Smooth muscle cell (in vitro differentiated cells): ENCODE measurements around the gene SUMF1. TPM values are rescaled to one million over a fixed set of nuclear protein-coding genes. Genes with fewer than 3 reads are reported as not detected.

Experiments used
- DNase-seq: peaks from one replicate; lab custom pipeline; 2025; ENCODE audit not compliant: unreplicated experiment; lab: John Stamatoyannopoulos, UW
- H2AFZ ChIP-seq: fragments of 200-600 bp; sonication (generic); 2 replicates; pipeline ENCODE4 v1.6.0; 2016; ENCODE audit warnings: antibody characterized with exemption, low read depth, mild to moderate bottlenecking
- H3F3A ChIP-seq: fragments of 200-600 bp; sonication (generic); 2 replicates; pipeline ENCODE4 v1.6.0; 2017; ENCODE audit warnings: antibody characterized with exemption, low read depth
- H3K27ac ChIP-seq: fragments of 200-600 bp; sonication (generic); 2 replicates; pipeline ENCODE4 v1.5.1; 2016; ENCODE audit warnings: low read depth, mild to moderate bottlenecking
- H3K27me3 ChIP-seq: fragments of 200-600 bp; sonication (generic); 2 replicates; pipeline ENCODE4 v1.6.1; 2016; ENCODE audit warnings: low read depth, mild to moderate bottlenecking
- H3K36me3 ChIP-seq: fragments of 200-600 bp; sonication (generic); 2 replicates; pipeline ENCODE4 v1.5.1; 2016; ENCODE audit warnings: low read depth
- H3K4me1 ChIP-seq: fragments of 200-600 bp; sonication (generic); 2 replicates; pipeline ENCODE4 v1.5.1; 2016; ENCODE audit warnings: low read depth
- H3K4me2 ChIP-seq: fragments of 200-600 bp; sonication (generic); 2 replicates; pipeline ENCODE4 v1.6.0; 2016; ENCODE audit warnings: mild to moderate bottlenecking
- H3K4me3 ChIP-seq: fragments of 200-600 bp; sonication (generic); 2 replicates; pipeline ENCODE4 v1.5.1; 2016; ENCODE audit warnings: mild to moderate bottlenecking
- H3K79me2 ChIP-seq: fragments of 200-600 bp; sonication (generic); 2 replicates; pipeline ENCODE4 v1.6.0; 2016; ENCODE audit warnings: low read depth, mild to moderate bottlenecking
- H3K9ac ChIP-seq: fragments of 200-600 bp; sonication (generic); 2 replicates; pipeline ENCODE4 v1.6.0; 2016; ENCODE audit warnings: low read depth
- H3K9me3 ChIP-seq: fragments of 200-600 bp; sonication (generic); replicated peaks from 2 replicates; pipeline ENCODE4 v1.5.1; 2016; ENCODE audit warnings: low read depth
- H4K20me1 ChIP-seq: fragments of 200-600 bp; sonication (generic); 2 replicates; pipeline ENCODE4 v1.6.0; 2016; ENCODE audit warnings: low read depth
- CTCF ChIP-seq: fragments of 200-600 bp; sonication (generic); IDR thresholded peaks from 2 replicates; pipeline ENCODE4 v1.5.1; 2017; ENCODE audit warnings: borderline replicate concordance, mild to moderate bottlenecking, antibody characterized with exemption; ENCODE audit not compliant: insufficient read depth, poor library complexity, severe bottlenecking
- WGBS: methylation state at CpG from one replicate; pipeline ENCODE4 v1.1.7; 2016; ENCODE audit warnings: low lambda C conversion rate; 5-methylcytosine and 5-hydroxymethylcytosine counted together
- polyA plus RNA-seq: library from polyadenylated mRNA; unstranded; fragments of >200 nt; fragmentation: Nextera tagmentation; extraction: Ambion mirVana; gene quantifications from 2 replicates; pipeline ENCODE4 v1.2.1, GENCODE V29; 2016
- total RNA-seq: library from RNA; depleted of rRNA; stranded (reverse); fragments of >200 nt; gene quantifications from 2 replicates; pipeline ENCODE4 v1.2.3, GENCODE V29; 2014

The SUMF1 gene
- total and polyA plus RNA-seq, 2 experiments from 2014 or later = 28.3 to 29.5 TPM

- Histone ChIP-seq H4K20me1 (no peaks in the 10 kb centered on the region), H3K27ac (no peak overlapping the region), H3K9ac (no peak overlapping the region), H2AFZ (no peak overlapping the region), H3K4me2 (peak overlapping the region; percentile 94), H3F3A (peaks cover 4% of the 10 kb centered on the region), H3K79me2 (no peaks in the 10 kb centered on the region), H3K9me3 (no peaks in the 10 kb centered on the region), H3K4me1 (peaks cover 10% of the 10 kb centered on the region), H3K36me3 (no peaks in the 10 kb centered on the region), H3K4me3 (peak overlapping the region; percentile 88), H3K27me3 (peaks cover 5% of the 10 kb centered on the region)
- WGBS = 33% methylated on average over 5 of the region's 5 CpGs
- no peak for TF ChIP-seq CTCF
- no peak for DNase-seq
These were observed 24.8 kb upstream of the SUMF1 start for GRCh38 chr3:4491855-4492207.

- no peak for TF ChIP-seq CTCF
- H3K9ac ChIP-seq = no peak overlapping the region
- H3K36me3 ChIP-seq = no peaks in the 10 kb centered on the region
- no peaks in the 10 kb centered on the region for H3K4me1 ChIP-seq
- H3K79me2 ChIP-seq = no peaks in the 10 kb centered on the region
- H4K20me1 ChIP-seq = no peaks in the 10 kb centered on the region
- no peak overlapping the region for H3K27ac ChIP-seq
- H2AFZ ChIP-seq = no peak overlapping the region
- WGBS = 91% methylated on average over 3 of the region's 3 CpGs
- peaks cover 22% of the 10 kb centered on the region for H3K27me3 ChIP-seq
- H3K9me3 ChIP-seq = no peaks in the 10 kb centered on the region
- H3F3A ChIP-seq = no peaks in the 10 kb centered on the region
- no peak overlapping the region for H3K4me3 ChIP-seq
- DNase-seq = no peak
- no peak overlapping the region for H3K4me2 ChIP-seq
These were observed 11.2 kb upstream of the SUMF1 start for GRCh38 chr3:4478261-4478660.

- no peak overlapping the region for H3K4me3 ChIP-seq
- H3K4me2 ChIP-seq = no peak overlapping the region
- H3K4me1 ChIP-seq = no peaks in the 10 kb centered on the region
- H3K9ac ChIP-seq = no peak overlapping the region
- TF ChIP-seq CTCF = no peak
- H4K20me1 ChIP-seq = no peaks in the 10 kb centered on the region
- H3K27ac ChIP-seq = no peak overlapping the region
- WGBS = 73% methylated on average over 1 of the region's 1 CpG
- H2AFZ ChIP-seq = no peak overlapping the region
- no peak for DNase-seq
- no peaks in the 10 kb centered on the region for H3K79me2 ChIP-seq
- H3K36me3 ChIP-seq = no peaks in the 10 kb centered on the region
- H3K27me3 ChIP-seq = peaks cover 32% of the 10 kb centered on the region
- H3K9me3 ChIP-seq = no peaks in the 10 kb centered on the region
- no peaks in the 10 kb centered on the region for H3F3A ChIP-seq
These were observed 9.4 kb upstream of the SUMF1 start for GRCh38 chr3:4476496-4476895.

GRCh38 chr3:4475804-4476203, 8.7 kb upstream of the SUMF1 start:
- no peaks in the 10 kb centered on the region for H3K9me3 ChIP-seq
- DNase-seq = no peak
- H3K4me2 ChIP-seq = no peak overlapping the region
- no peaks in the 10 kb centered on the region for H3F3A ChIP-seq
- no peak for TF ChIP-seq CTCF
- H3K4me1 ChIP-seq = no peaks in the 10 kb centered on the region
- no peaks in the 10 kb centered on the region for H3K79me2 ChIP-seq
- no peak overlapping the region for H2AFZ ChIP-seq
- no peaks in the 10 kb centered on the region for H4K20me1 ChIP-seq
- H3K36me3 ChIP-seq = no peaks in the 10 kb centered on the region
- peaks cover 32% of the 10 kb centered on the region for H3K27me3 ChIP-seq
- H3K9ac ChIP-seq = no peak overlapping the region
- no peak overlapping the region for H3K4me3 ChIP-seq
- H3K27ac ChIP-seq = no peak overlapping the region
